HG03354 (cell line): ENCODE data around the gene TTC39C.

Source experiments
- ATAC-seq: cut with Tn5 transposase; IDR thresholded peaks from one replicate; pipeline ENCODE4 v1.9.1; 2021; ENCODE audit warnings: mild to moderate bottlenecking; ENCODE audit not compliant: unreplicated experiment, poor library complexity, severe bottlenecking

The TTC39C gene

DNA sequence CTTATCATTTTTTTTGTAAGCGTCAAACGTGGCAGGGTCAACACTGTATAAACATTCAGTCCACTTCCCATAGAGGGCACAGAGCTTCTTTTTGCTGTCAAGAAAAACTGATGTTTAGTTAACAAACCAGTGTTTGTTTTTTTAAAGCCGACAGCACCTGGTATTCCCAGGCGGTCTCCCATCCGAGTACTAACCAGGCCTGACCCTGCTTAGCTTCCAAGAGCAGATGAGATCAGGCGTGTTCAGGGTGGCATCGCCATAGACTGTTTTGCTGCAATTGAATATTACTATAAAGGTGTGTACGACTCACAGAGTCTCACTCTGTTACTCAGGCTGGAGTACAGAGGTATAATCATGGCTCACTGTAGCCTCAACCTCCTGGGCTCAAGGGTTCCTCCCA lies 155.8 kb downstream of the TTC39C start:
- no peak for ATAC-seq

DNA sequence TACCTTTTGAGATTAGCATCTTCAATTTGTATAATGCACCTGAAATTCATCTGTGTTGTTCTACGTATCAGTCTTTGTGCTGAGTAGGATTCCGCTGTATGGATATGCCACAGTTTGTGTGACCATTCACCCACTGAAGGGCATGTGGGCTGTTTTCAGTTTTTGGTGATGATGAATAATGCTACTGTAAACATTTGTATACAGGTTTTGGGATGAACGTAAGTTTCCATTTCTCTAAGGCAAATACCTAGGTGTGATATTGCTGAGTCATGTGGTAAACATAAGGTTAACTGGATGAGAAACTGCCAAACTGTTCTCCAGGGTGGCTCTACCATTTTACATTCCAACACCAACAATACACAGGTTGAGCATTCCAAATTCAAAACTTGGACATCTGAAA lies 159.4 kb downstream of the TTC39C start:
- no peak for ATAC-seq

DNA sequence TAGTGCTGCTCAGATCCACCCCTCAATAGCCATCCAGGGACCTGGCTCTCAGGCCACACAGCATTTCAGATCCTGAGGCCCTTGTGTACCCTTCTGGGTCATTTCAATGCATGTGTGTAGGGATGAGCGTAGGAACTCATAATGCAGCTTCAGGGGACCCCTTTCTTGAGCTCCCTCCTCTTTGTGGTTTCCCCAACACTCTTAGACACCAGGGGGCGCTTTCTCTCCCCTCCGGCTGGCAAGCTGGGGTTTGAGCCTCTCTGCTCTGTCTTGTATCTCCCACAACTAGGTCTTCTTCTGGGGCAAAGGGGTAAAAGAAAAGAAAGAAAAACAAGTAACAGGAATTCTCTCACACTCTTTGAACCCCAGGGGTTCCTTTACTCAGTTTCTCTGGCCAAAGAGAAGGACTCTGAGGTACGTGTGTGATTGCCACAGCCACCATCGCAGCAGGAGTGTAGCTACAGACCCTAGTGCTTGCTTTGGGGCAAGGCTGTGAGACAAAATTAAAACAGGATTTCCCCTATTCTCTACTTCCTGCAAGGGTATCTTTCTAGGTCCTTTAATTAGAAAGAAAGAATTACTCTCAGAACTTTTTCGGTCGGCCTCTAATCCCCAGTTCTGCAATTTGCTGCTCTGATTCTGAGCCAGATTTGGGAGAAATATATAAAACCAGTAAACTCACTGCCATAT lies 162.3 kb downstream of the TTC39C start:
- ATAC-seq, result peak; percentile 93

DNA sequence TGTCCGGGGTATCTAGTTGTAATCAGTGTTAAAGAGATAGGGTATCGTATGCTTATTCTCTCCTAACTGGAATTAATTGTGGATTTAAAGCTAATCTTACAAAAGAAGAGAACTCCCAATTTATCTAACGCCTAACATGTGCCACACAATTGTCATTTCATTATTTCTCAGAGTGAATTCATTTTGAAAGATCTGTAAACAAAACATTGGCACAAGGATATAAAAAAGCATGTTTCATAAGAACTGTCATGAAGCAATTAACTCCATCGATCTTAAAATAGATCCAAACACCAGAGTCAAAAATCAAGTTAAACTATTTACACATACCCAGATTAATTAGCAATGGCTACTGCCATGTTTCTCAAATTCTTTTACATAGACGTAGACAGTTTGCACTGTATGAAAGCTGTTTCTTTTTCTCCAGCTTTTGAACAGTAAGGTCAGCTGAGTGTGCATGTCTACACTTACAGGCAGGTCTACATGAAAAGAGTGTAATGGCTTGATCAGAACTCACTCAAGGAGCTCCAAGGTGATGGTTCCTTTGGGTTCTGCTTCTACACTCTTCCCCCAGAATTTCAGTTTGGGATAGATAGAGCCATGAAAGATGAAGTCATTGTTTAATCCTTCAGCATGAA lies 163.1 kb downstream of the TTC39C start:
- ATAC-seq, result no peak

DNA sequence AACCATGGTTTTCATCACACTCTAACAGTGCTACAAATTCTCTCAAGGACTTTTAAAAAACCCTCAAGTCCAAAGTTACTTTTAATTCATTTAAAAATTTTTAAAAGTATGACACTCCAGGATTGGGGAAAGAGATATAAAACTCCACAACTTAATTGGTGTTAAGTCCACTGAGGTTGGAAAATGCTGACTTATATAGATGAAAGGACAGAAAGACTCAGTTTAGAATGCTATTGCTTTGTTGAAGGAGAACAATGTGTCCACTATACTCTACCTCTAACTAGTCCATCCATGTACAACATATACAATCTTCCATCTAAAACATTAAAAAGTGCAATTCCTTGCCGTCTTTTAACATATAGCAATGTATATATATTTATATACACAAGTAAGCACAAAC lies 165.5 kb downstream of the TTC39C start:
- ATAC-seq, result no peak

DNA sequence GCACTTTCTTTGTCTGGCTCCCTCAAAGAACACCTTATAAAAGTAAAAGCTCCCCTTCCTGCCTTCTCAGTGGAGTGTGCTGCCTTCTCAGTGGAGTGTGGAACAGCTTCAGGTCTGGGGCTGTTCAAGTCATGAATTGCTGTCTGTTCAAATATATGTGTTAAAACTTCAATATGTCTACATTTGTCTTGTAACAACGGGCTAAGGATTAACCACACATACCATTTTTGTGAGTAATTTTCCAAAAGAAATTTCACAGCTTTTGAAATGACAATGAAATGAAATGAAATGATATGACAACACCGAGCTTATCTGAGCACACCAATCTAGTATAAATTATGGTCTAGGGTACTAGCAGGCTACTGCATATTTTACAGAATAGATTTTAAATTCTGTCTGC lies 167.3 kb downstream of the TTC39C start:
- no peak for ATAC-seq
